HFFc6 (cell line): ENCODE measurements around the gene SLC16A8. TPM values are rescaled to one million over a fixed set of nuclear protein-coding genes. Genes with fewer than 3 reads are reported as not detected.

Experiments
- DNase-seq: peaks from one replicate; pipeline ENCODE4 v3.0.0-alpha.2; 2018
- H3K27ac Mint-ChIP-seq: 2 replicates; pipeline ENCODE4 v1.8.0; 2020; ENCODE audit warnings: mild to moderate bottlenecking, mixed read lengths
- H3K27me3 Mint-ChIP-seq: 2 replicates; pipeline ENCODE4 v1.8.0; 2021; ENCODE audit warnings: mild to moderate bottlenecking, moderate library complexity, mixed read lengths; ENCODE audit not compliant: insufficient read depth
- H3K36me3 Mint-ChIP-seq: 2 replicates; pipeline ENCODE4 v1.8.0; 2021; ENCODE audit warnings: low read depth, mixed read lengths
- H3K4me1 Mint-ChIP-seq: 2 replicates; pipeline ENCODE4 v1.8.0; 2020; ENCODE audit warnings: low read depth, mixed read lengths
- H3K4me3 Mint-ChIP-seq: 2 replicates; pipeline ENCODE4 v1.8.0; 2020; ENCODE audit warnings: mild to moderate bottlenecking, moderate library complexity, mixed read lengths
- H3K9me3 Mint-ChIP-seq: 2 replicates; pipeline ENCODE4 v1.8.0; 2020; ENCODE audit warnings: mild to moderate bottlenecking, mixed read lengths
- CTCF ChIP-seq: fragments of 200-600 bp; sonication (generic); IDR thresholded peaks from 2 replicates; pipeline ENCODE4 v1.5.0; 2021; ENCODE audit warnings: antibody characterized with exemption, mild to moderate bottlenecking
- total RNA-seq, 6 experiments: library from RNA; stranded (reverse); fragmentation: NEBNext Ultra II Directional; extraction: Animal tissue kit (Norgen Biotek cat#: 25700); gene quantifications; 2 replicates in 1 of 6; 3 replicates in 5 of 6; pipeline ENCODE4 v1.2.3, GENCODE V29; 2021

SLC16A8 gene
- total RNA-seq, 6 experiments from 2014 or later, result not detected

GRCh38 chr22:38098410-38099249, 14.6 kb upstream of the SLC16A8 start:
- H3K27me3 Mint-ChIP-seq, result peaks cover 9% of the 10 kb centered on the region
- H3K9me3 Mint-ChIP-seq, result no peaks in the 10 kb centered on the region
- peaks cover 9% of the 10 kb centered on the region for H3K4me1 Mint-ChIP-seq
- peak overlapping the region; percentile 52 for H3K27ac Mint-ChIP-seq
- peak; percentile 6 for DNase-seq
- TF ChIP-seq CTCF, result no peak
- H3K36me3 Mint-ChIP-seq, result no peaks in the 10 kb centered on the region
- no peak overlapping the region for H3K4me3 Mint-ChIP-seq

GRCh38 chr22:38097557-38098409, 13.8 kb upstream of the SLC16A8 start:
- Mint-ChIP-seq H3K9me3 (no peaks in the 10 kb centered on the region), H3K27ac (peak overlapping the region; percentile 52; the same call in 1 of the 2 replicates), H3K27me3 (peaks cover 11% of the 10 kb centered on the region), H3K36me3 (no peaks in the 10 kb centered on the region), H3K4me1 (peaks cover 9% of the 10 kb centered on the region), H3K4me3 (no peak overlapping the region)
- TF ChIP-seq CTCF, result peak; percentile 70
- DNase-seq, result no peak

- Mint-ChIP-seq H3K4me1 (peaks cover 9% of the 10 kb centered on the region), H3K27me3 (peaks cover 11% of the 10 kb centered on the region), H3K27ac (no peak overlapping the region), H3K36me3 (no peaks in the 10 kb centered on the region), H3K9me3 (no peaks in the 10 kb centered on the region), H3K4me3 (no peak overlapping the region)
- DNase-seq, result no peak
- no peak for TF ChIP-seq CTCF
Observed at GRCh38 chr22:38097058-38097457, 13.1 kb upstream of the SLC16A8 start.

GRCh38 chr22:38089474-38089851, 5.5 kb upstream of the SLC16A8 start:
- Mint-ChIP-seq H3K27ac (no peak overlapping the region), H3K4me1 (no peaks in the 10 kb centered on the region), H3K4me3 (no peak overlapping the region), H3K9me3 (no peaks in the 10 kb centered on the region), H3K36me3 (no peaks in the 10 kb centered on the region), H3K27me3 (peaks cover 27% of the 10 kb centered on the region)
- no peak for TF ChIP-seq CTCF
- no peak for DNase-seq

- TF ChIP-seq CTCF, result no peak
- DNase-seq, result no peak
- peaks cover 25% of the 10 kb centered on the region for H3K27me3 Mint-ChIP-seq
- no peak overlapping the region for H3K27ac Mint-ChIP-seq
- no peaks in the 10 kb centered on the region for H3K9me3 Mint-ChIP-seq
- H3K4me1 Mint-ChIP-seq, result no peaks in the 10 kb centered on the region
- H3K4me3 Mint-ChIP-seq, result no peak overlapping the region
- H3K36me3 Mint-ChIP-seq, result no peaks in the 10 kb centered on the region
Observed at GRCh38 chr22:38088629-38089473, 4.9 kb upstream of the SLC16A8 start.
